ENCODE results near the gene RHBG. TPM values are rescaled to one million over a fixed set of nuclear protein-coding genes. Genes with fewer than 3 reads are reported as not detected.

Gene RHBG
- total and polyA plus RNA-seq, 2 experiments from 2014 or later, result 1.2 to 1.6 TPM

GRCh38 chr1:156337888-156338179 is 31.2 kb upstream of the RHBG start (continued):
- TF ChIP-seq ZNF114 (CRISPR knock-in tag; IDR thresholded peaks at IDR 0.05), result no peak
- TF ChIP-seq ZNF331 (CRISPR knock-in tag; IDR thresholded peaks at IDR 0.05; ENCODE audit: low read depth), result no peak
- no peak for TF ChIP-seq CTCF (conservative IDR thresholded peaks at IDR 0.05; ENCODE audit: low read depth in 2 of 2)
- no peak for TF ChIP-seq ETS1 (IDR thresholded peaks at IDR 0.05)
- TF ChIP-seq EZH2 (IDR thresholded peaks at IDR 0.05; ENCODE audit: low read depth, unreplicated experiment), result no peak
- no peak for TF ChIP-seq STAT1 (IDR thresholded peaks at IDR 0.05; ENCODE audit: unreplicated experiment)
- TF ChIP-seq, protein P1, sequence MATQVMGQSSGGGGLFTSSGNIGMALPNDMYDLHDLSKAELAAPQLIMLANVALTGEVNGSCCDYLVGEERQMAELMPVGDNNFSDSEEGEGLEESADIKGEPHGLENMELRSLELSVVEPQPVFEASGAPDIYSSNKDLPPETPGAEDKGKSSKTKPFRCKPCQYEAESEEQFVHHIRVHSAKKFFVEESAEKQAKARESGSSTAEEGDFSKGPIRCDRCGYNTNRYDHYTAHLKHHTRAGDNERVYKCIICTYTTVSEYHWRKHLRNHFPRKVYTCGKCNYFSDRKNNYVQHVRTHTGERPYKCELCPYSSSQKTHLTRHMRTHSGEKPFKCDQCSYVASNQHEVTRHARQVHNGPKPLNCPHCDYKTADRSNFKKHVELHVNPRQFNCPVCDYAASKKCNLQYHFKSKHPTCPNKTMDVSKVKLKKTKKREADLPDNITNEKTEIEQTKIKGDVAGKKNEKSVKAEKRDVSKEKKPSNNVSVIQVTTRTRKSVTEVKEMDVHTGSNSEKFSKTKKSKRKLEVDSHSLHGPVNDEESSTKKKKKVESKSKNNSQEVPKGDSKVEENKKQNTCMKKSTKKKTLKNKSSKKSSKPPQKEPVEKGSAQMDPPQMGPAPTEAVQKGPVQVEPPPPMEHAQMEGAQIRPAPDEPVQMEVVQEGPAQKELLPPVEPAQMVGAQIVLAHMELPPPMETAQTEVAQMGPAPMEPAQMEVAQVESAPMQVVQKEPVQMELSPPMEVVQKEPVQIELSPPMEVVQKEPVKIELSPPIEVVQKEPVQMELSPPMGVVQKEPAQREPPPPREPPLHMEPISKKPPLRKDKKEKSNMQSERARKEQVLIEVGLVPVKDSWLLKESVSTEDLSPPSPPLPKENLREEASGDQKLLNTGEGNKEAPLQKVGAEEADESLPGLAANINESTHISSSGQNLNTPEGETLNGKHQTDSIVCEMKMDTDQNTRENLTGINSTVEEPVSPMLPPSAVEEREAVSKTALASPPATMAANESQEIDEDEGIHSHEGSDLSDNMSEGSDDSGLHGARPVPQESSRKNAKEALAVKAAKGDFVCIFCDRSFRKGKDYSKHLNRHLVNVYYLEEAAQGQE (IDR thresholded peaks at IDR 0.05; ENCODE audit: unreplicated experiment), result no peak
- TF ChIP-seq CREB1 (CRISPR knock-in tag; IDR thresholded peaks at IDR 0.05; ENCODE audit: low read depth), result no peak
- TF ChIP-seq JUNB (IDR thresholded peaks at IDR 0.05; ENCODE audit: unreplicated experiment), result no peak
- TF ChIP-seq NANOG (IDR thresholded peaks at IDR 0.05; ENCODE audit: borderline replicate concordance), result no peak

DNA sequence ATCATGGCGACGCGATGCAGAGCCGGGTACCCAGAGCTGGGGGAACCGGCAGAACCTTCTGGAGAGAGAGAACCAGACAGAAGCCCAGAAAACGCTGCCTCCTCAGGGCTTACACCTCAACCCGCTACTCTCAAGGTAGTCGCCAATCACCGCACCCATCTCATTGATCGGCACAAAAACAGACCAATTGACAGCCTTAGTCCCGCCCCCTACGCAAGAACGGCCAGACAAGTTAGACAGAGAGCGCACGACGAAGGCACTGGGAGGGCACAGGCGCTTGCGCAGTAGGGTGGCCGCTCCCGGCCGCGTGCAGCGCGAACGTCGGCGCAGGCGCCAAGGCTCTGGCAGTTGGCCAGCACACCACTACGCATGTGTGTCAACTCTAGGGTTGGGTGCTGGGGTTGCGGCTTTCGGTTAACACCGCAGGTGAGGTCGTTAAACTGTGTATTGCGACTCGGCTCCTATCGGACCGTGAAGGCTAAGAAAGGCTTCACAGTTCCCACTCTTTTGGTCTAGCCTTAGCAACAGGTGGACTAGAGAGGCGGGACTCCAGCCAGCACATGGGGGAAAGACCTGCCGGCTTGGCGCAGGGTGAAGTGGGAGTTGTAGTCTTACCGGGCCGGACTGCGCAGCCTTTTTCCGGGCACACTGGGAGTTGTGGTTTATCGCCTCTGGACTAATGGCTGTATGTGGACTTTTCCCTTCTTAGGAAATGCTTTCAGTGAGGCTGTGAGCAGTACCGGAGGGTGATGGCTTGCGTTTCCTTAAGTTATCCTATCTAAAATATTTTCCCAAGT is 30.6 kb upstream of the RHBG start, which contains the start of the genes CCT3 and TSACC:
TSS of gene CCT3 (minus strand) at position 113 of the 797 bp plus-strand sequence. CDS start at position 5, 108 bp downstream.
TSS of gene TSACC (plus strand) at position 347 of the 797 bp plus-strand sequence. CDS start 1,232 bp downstream, outside the sequence.
- Histone ChIP-seq H3K9me2 (ENCODE audit: insufficient read depth) (no peaks in the 10 kb centered on the region), H3F3A (replicated peaks; ENCODE audit: low read depth) (peaks cover 16% of the 10 kb centered on the region; the same call in 1 of the 2 replicates), H3K36me3 (ENCODE audit: insufficient read depth) (peaks cover 22% of the 10 kb centered on the region), H2AFZ (peak within 1 kb of the TSS; percentile 83), H3K4me3 (peak within 1 kb of the TSS; percentile 95), H3K4me2 (peak within 1 kb of the TSS; percentile 85), H3K79me2 (replicated peaks; ENCODE audit: insufficient read depth) (peaks cover 46% of the 10 kb centered on the region), H3K27ac (ENCODE audit: low read depth) (peak within 1 kb of the TSS; percentile 72; the same call in 1 of the 2 replicates), H4K20me1 (replicated peaks; ENCODE audit: insufficient read depth) (peaks cover 35% of the 10 kb centered on the region), H3K4me1 (ENCODE audit: insufficient read depth) (peaks cover 9% of the 10 kb centered on the region), H3K27me3 (ENCODE audit: insufficient read depth) (no peaks in the 10 kb centered on the region)
- Mint-ChIP-seq H3K4me3 (peak within 1 kb of the TSS; percentile 100), H3K27ac (peak within 1 kb of the TSS; percentile 98), H3K4me1 (peaks cover 13% of the 10 kb centered on the region), H3K9me3 (peaks cover 6% of the 10 kb centered on the region; the same call in 1 of the 3 replicates), H3K27me3 (ENCODE audit: insufficient read depth, low read depth, poor library complexity) (peaks cover 10% of the 10 kb centered on the region), H3K36me3 (ENCODE audit: low read depth) (peaks cover 47% of the 10 kb centered on the region)
- ATAC-seq, result peak; percentile 96
- peak; percentile 100 for DNase-seq (ENCODE audit: low spot score)
- TF ChIP-seq JUNB (IDR thresholded peaks at IDR 0.05; ENCODE audit: unreplicated experiment) (no peak), ZNF114 (CRISPR knock-in tag; IDR thresholded peaks at IDR 0.05) (no peak), EZH2 (IDR thresholded peaks at IDR 0.05; ENCODE audit: low read depth, unreplicated experiment) (no peak), CTCF (conservative IDR thresholded peaks at IDR 0.05; ENCODE audit: low read depth in 2 of 2) (0 out of 4 replicates have a peak, but pooled peaks of 1 of the 2 experiments have one; percentile 5), NANOG (IDR thresholded peaks at IDR 0.05; ENCODE audit: borderline replicate concordance) (no peak), CREB1 (CRISPR knock-in tag; IDR thresholded peaks at IDR 0.05; ENCODE audit: low read depth) (peak; percentile 91), POLR2AphosphoS5 (IDR thresholded peaks at IDR 0.05; ENCODE audit: low read depth) (peak; percentile 89), ZNF331 (CRISPR knock-in tag; IDR thresholded peaks at IDR 0.05; ENCODE audit: low read depth) (no peak), ETS1 (IDR thresholded peaks at IDR 0.05) (peak; percentile 97)
- TF ChIP-seq, protein P1 (IDR thresholded peaks at IDR 0.05; ENCODE audit: unreplicated experiment), result peak; percentile 10

Measured in GM23338 (cell line).